Daoy (cell line): ENCODE results near the gene PROM1. TPM values are rescaled to one million over a fixed set of nuclear protein-coding genes. Genes with fewer than 3 reads are reported as not detected.

Experiments
- DNase-seq: peaks from one replicate; pipeline ENCODE4 v3.0.0-alpha.2; 2015; ENCODE audit warnings: low read depth
- total RNA-seq: library from RNA; depleted of rRNA; stranded (reverse); fragments of >200 nt; shearing (Covaris generic); gene quantifications from 2 replicates; pipeline ENCODE4 v1.2.3, GENCODE V29; 2014

PROM1 gene
- total RNA-seq, 1 experiment from 2014 or later = 0.57 TPM

DNA sequence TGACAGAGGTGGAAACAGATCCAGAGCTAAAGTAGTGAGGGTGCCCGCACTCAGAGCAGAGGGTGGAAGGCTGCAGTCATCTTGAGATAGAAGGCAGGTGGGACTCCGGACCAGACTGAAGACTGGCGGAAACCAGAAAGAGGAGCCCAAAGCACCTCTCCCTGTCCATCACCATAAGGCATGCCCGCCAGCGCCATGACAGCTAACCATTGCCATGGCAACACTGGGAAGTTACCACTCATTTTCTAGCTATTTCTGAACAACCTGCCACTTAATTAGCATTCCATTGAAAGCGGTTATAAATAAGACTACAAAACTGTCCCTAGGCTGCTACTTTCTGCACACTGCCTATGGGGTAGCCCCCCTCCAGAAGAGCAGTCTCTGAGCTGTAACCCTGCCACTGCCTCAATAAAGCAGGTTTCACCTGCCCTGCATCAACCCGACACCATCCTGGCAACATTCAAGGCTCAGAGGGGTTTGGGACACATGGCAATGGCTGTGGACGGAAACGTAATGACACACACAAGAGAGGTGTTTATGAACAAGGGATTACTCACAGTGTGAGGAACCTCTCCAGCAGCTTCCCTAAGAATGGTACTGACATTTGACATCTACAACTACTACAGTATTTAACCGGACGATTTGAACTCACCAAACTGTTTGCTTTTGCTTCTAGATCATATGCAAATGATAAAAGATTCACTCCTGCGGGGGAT is 93.1 kb downstream of the PROM1 start:
- DNase-seq = peak; percentile 15

GRCh38 chr4:15989424-15989823 is 94.4 kb downstream of the PROM1 start:
- DNase-seq = no peak

- DNase-seq = no peak
Observed at GRCh38 chr4:15988222-15988621, 95.6 kb downstream of the PROM1 start.

GRCh38 chr4:15986907-15987306 is 96.9 kb downstream of the PROM1 start:
- no peak for DNase-seq

- no peak for DNase-seq
Observed at GRCh38 chr4:15983610-15984009, 100.2 kb downstream of the PROM1 start.

- DNase-seq = no peak
Observed at GRCh38 chr4:15982842-15983524, 100.8 kb downstream of the PROM1 start.

- DNase-seq = no peak
Observed at GRCh38 chr4:15976456-15977447, 107.1 kb downstream of the PROM1 start.

DNA sequence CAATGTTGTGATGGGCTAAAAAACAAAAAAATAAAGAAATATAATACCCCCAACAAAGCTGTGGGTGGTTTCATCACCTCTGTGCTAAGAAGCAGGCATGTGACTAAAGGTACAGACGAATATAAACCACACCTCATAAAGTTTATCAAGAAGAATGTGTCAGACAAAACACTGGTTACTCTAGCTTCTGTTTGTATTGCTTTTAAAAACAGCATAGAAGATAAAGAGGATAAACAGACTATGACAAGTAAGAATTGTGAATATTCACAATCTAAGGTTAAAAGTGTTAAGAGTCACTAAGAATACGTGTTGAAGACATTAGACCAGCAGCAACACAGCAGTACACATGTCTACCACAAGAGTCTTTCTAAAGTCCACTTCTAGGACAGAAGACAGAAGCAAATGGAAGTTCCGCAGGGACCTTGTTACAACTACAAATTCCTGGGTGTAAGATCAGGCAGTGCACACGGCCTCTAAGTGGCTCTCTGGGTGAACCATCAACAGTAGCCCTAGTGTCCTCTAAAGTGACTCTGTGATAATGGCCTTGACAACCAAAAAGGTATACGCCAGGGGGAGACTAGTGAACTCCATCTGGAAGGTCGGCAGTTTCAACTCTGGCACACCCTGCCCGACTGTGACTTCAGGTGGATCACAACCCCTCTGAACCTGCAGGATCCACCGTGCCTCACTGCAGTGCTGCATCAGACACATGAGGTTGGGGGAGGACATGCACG is 112.6 kb downstream of the PROM1 start:
- DNase-seq = no peak

- DNase-seq = no peak
Observed at GRCh38 chr4:15968551-15969300, 115.1 kb downstream of the PROM1 start.

DNA sequence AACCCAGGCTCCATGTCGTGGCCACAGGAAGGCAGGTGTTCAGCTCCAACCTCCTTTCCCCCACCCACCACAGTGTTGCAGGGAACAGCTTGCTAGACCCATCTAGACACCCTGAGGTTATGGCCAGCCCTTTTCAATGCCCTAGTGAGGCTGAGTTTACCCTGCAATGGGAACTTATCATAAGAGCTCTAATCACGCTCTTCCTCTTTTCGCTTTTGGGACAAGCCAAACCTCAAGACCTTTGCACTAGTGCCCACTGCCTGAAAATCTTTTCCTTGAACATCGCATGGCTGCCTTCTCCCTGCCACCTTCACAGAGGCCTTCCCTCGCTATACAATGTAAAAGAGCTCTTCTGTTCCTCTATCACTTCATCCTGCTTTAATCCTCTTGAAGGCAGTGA is 118.5 kb downstream of the PROM1 start:
- DNase-seq = no peak

GRCh38 chr4:15964159-15964558 is 119.7 kb downstream of the PROM1 start:
- DNase-seq = no peak

GRCh38 chr4:15963576-15963975 is 120.2 kb downstream of the PROM1 start:
- DNase-seq = no peak

- DNase-seq = peak; percentile 55
Observed at GRCh38 chr4:15963001-15963451, 120.8 kb downstream of the PROM1 start, which contains the start of gene FGFBP2. Gene FGFBP2 (minus strand): TSS chr4:15963175. CDS start chr4:15963129, 46 bp downstream.

GRCh38 chr4:15961781-15962510 is 121.9 kb downstream of the PROM1 start:
- no peak for DNase-seq

- no peak for DNase-seq
Observed at GRCh38 chr4:15958562-15958961, 125.3 kb downstream of the PROM1 start.

DNA sequence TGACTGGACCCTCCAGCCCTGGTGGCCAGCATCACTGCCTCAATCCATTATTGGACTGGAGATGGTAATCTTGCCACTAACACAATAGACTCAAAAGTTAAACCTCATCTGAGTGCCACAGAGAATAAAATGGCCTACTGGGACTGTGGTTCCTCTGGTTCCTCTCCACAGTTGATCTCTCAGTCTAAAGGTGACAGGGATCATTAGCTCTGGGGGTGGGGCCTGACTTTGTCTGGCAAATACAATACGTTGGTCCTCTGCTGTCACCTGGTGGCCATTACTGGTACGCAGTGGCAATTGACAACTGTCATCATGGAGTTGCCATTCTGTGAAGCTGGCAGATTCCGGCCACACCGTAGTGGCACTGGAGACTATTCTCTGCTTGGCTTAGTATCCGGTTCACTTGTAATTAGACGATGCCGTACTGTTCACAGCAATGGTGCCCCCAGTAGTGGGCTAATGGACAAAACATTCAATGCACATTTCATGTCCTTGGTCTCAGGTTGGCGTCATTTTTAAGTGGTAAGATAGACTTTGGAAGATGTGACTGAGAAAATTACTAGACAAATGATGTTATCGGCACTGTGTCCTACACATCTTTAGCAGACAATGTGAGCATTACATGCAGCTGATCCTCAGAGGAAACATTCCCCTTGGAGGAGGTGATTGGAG is 127.5 kb downstream of the PROM1 start:
- DNase-seq = peak; percentile 74

DNA sequence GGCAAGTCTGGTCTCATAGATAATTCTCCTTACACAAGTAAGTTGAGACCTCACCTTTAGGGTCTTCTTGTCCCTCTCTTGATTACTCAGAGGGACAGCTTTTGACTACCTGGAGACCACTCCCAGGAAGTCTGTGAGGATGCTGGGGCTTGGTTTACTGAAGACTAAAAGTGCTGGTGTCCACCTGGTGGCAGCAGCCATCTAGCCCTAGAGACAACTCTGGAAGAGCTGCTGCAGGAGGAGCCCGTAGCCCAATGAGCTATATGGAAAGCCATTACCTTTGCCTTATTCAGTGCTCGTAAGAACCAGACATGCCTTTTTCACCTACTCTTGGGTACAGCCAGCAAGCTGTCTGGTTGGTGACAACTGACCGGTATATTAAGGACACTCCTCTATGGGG is 128.2 kb downstream of the PROM1 start:
- no peak for DNase-seq

GRCh38 chr4:15953625-15954024 is 130.2 kb downstream of the PROM1 start:
- DNase-seq = no peak

DNA sequence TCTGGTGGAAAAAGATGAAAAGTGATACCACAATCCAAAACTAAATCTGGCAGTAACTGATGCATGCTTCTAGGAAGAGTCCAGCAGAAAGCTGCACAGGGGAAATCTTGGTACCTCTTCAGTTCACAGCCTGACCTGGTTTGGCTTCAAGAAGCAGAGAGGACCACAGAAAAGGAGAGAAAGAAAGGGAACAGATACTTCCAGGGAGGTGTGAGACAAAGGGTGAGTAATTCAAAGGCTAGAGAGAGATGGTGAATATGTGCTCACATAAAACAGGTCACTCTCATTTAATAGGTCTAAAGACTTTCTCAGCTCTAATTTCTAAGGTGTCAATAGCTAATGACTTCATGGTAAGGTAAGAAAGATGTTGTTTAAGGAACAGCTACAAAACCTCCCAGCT is 132.0 kb downstream of the PROM1 start:
- no peak for DNase-seq
